ENCODE data around the gene TMC6. TPM values are rescaled to one million over a fixed set of nuclear protein-coding genes. Genes with fewer than 3 reads are reported as not detected.

TMC6 gene
- total and polyA plus RNA-seq, 2 of the 13 experiments (the other 11 are each of a cell fraction or from before 2014, with no cell fraction given): 48.4 to 99.1 TPM

GRCh38 chr17:78168242-78168902, 39.8 kb upstream of the TMC6 start, which contains the start of gene SYNGR2 (continued):
- 0 out of 2 replicates have a peak, but pooled peaks have one; percentile 66 for TF ChIP-seq ZBED4 (CRISPR knock-in tag; IDR thresholded peaks at IDR 0.05; ENCODE audit: borderline replicate concordance)
- no peak for TF ChIP-seq ZBTB44 (CRISPR knock-in tag; IDR thresholded peaks at IDR 0.05)
- no peak for TF ChIP-seq ZNF609 (CRISPR knock-in tag; IDR thresholded peaks at IDR 0.05; ENCODE audit: borderline replicate concordance)
- peak; percentile 93 for TF ChIP-seq CHD2 (IDR thresholded peaks at IDR 0.05; ENCODE audit: low read depth, low read length)
- TF ChIP-seq ARHGAP35 (CRISPR knock-in tag; IDR thresholded peaks at IDR 0.05; ENCODE audit: borderline replicate concordance): no peak
- no peak for TF ChIP-seq TCF12 (IDR thresholded peaks at IDR 0.05)
- TF ChIP-seq TCF12 (CRISPR knock-in tag; IDR thresholded peaks at IDR 0.05): no peak; the same call in 1 of the 2 replicates
- peak; percentile 69; the same call in 1 of the 2 replicates for TF ChIP-seq ZNF790 (CRISPR knock-in tag; IDR thresholded peaks at IDR 0.05; ENCODE audit: borderline replicate concordance)
- TF ChIP-seq IKZF1 (IDR thresholded peaks at IDR 0.05): no peak
- no peak for TF ChIP-seq SMAD3 (CRISPR knock-in tag; IDR thresholded peaks at IDR 0.05)
- TF ChIP-seq ZNF589 (CRISPR knock-in tag; conservative IDR thresholded peaks at IDR 0.05): no peak
- 0 out of 2 replicates have a peak, but pooled peaks have one; percentile 37 for TF ChIP-seq YEATS2 (CRISPR knock-in tag; IDR thresholded peaks at IDR 0.05; ENCODE audit: borderline replicate concordance)
- TF ChIP-seq ZNF331 (CRISPR knock-in tag; IDR thresholded peaks at IDR 0.05): peak; percentile 45; the same call in 1 of the 2 replicates

All from HepG2 (cell line).